Upper lobe of left lung (tissue), 4 donors: ENCODE data around the gene COL7A1.

ENCODE experiments used
- POLR2AphosphoS5 ChIP-seq, 2 donors: sonication (generic); formaldehyde crosslinking; IDR thresholded peaks; one replicate each; pipeline ENCODE4 v1.5.1; 2017; ENCODE audit warnings: antibody characterized with exemption in 2 of 2
- TF ChIP-seq, protein P1 (sequence below), 6 experiments: fragments of 450-650 bp in 4 of 6; fragments of 200-600 bp in 2 of 6; sonication (generic) in 2 of 6; IDR thresholded peaks; one replicate each; pipeline ENCODE4 v1.5.1; 2016 to 2019; ENCODE audit warnings: antibody characterized with exemption in 6 of 6

DNA sequence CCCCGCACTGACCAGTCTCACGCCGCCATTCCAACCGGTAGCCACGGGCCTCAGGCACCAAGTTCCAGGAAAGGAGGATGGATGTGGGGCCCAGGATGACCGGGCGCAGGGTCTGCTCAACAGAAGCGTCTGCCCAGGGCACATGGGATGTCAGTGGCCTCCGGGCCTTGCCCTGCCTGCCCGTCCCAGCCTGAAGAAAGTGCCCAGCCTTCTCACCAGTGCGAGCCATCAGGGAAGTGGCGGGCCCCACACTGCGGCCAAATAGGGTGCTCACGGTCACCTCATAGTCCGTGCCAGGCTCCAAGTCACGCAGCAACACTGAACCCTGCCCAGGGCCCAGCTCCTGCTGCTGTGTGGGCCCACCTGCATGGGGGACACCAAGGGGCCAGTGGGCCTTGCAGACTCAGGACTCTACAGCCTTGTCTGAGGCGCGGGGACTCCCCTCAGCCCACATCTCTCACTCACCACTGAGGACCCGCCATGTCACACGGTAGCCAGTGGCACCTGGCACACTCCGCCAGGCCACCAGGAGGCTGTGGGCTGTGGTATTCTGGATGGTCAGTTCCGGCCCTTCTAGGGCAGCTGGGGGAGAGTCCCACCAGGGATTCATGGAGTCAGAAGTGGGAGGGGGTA is 3.1 kb downstream of the COL7A1 start:
- TF ChIP-seq, protein P1, sequence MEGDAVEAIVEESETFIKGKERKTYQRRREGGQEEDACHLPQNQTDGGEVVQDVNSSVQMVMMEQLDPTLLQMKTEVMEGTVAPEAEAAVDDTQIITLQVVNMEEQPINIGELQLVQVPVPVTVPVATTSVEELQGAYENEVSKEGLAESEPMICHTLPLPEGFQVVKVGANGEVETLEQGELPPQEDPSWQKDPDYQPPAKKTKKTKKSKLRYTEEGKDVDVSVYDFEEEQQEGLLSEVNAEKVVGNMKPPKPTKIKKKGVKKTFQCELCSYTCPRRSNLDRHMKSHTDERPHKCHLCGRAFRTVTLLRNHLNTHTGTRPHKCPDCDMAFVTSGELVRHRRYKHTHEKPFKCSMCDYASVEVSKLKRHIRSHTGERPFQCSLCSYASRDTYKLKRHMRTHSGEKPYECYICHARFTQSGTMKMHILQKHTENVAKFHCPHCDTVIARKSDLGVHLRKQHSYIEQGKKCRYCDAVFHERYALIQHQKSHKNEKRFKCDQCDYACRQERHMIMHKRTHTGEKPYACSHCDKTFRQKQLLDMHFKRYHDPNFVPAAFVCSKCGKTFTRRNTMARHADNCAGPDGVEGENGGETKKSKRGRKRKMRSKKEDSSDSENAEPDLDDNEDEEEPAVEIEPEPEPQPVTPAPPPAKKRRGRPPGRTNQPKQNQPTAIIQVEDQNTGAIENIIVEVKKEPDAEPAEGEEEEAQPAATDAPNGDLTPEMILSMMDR (IDR thresholded peaks at IDR 0.05) = no peak
- TF ChIP-seq POLR2AphosphoS5 (IDR thresholded peaks at IDR 0.05) = no peak
